ENCODE data around the gene SAMD9L.
"Not testable (repeated sequence)": the region's sequence is repeated elsewhere in the genome, so short reads cannot be mapped to it uniquely, and the experiment has no call there.

The SAMD9L gene

DNA sequence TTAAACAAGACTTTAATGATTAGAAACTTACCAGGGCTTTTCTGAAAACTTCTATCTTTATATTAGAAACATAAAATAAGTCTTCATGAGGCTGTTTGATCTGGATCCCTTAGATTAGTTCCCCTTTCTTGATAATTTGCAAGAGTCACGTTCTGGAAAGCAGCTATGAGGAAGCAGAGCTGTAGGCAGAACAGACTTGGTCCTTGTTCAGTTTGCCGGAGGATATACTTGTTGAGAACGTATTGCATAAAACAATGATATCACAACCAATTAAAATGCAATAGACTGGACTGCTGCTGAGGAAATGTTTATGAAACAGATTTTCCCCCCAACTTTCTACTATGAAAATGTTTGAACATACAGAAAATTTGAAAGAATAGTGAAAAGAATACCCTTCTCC, 2.8 kb downstream of the SAMD9L start:
- peak; percentile 3 for DNase-seq

DNA sequence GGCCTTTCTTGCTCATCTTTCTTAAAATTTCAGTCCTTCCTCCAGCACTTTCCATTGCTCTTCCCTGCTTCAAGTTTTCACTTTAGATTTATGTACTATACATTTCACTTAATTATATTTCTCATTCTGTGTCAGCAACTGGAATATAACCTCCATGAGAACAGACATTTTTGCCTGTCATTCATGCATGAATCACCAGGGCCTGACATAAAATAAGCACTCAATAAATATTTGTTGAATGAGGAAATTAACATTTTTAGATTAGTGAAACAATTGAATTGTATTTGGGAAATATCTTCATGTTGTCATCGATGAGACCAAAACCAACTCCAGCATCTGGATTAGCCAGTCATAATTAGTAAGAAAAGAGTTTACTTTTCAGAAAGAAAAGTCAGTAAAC, 6.1 kb downstream of the SAMD9L start:
- no peak for DNase-seq

DNA sequence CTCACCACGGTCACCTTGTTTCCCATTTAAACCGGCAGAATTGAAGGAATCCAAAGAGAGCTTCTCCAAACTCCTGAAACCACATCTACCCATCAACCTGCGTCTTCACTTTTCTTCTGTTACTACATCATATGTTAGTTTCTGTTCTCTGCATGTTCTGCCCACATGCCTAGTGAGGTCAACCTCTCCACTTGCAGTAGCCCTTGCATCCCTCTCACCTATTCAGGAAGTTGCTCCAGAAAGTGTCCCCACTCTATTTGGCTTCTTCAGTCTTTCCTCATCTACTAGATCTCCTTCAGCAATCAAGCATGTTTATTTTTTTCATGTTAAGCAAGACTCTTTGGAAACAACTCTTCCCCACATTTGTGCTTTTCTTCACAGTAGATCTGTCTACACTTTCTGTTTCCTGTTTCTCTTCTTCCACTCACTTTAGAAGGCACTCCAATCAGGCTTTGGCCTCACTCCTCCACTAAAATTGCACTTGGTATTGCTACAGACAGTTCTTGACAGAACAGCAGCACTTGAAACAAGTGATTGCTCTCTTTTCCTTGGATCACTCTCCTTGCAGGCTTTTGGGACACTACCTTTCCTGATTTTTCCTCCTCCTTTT, 7.5 kb downstream of the SAMD9L start:
- DNase-seq, result no peak

DNA sequence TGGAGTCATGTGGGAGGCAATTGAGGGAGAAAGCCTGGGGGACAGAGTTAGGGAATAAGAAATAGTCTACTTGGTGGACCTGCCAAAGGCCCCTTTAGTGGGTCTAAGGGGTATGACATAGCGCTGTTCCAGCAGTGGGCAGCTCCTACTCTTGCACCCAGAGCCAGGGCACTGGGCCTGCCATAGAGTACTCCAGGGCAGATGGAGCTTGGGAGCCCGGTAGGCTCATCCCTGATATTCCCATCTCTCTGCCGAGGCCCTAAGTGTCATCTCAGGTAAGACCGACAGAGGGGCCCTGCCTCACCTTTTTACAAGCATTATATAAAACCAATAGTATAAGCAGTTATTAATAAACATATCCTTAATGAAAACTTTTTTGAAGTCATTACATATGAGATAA, 9.6 kb downstream of the SAMD9L start:
- DNase-seq, result no peak

GRCh38 chr7:93133005-93133404, 15.2 kb downstream of the SAMD9L start:
- DNase-seq, result no peak

DNA sequence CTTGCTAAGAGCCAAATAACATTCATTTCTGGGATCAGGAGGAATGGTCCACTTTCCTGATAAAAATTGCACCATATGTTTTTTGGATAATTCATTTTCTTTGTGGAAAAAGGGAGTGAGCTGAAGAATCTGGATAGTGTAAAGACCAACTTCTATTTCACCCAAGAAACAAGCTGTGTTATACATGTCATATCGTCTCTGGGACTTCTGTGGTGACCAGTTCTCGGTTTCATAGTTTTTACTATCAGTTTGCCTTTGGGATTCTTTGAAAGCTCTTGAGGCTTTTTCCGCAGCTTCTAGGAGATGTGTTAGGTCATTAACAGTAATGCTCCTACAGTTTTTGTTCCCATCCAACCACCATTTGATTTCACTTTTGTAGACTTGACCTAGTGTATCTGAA, 16.0 kb downstream of the SAMD9L start:
- no peak for DNase-seq

DNA sequence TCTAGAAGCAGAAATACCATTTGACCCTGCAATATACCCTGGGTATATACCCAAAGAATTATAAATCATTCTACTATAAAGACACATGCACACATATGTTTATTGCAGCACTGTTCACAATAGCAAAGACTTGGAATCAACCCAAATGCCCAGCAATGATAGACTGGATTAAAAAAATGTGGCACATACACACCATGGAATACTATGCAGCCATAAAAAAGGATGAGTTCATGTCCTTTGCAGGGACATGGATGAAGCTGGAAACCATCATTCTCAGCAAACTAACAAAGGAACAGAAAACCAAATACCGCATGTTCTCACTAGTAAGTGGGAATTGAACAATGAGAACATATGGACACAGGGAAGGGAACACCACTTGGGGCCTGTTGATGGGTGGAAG, 21.2 kb downstream of the SAMD9L start:
- DNase-seq, result not testable (repeated sequence)

GRCh38 chr7:93123532-93123931, 24.7 kb downstream of the SAMD9L start:
- DNase-seq, result not testable (repeated sequence)

- no peak for DNase-seq
Observed at GRCh38 chr7:93120592-93121549, 27.3 kb downstream of the SAMD9L start.

GRCh38 chr7:93119191-93119905, 28.8 kb downstream of the SAMD9L start:
- DNase-seq, result no peak

- DNase-seq, result peak; percentile 71
Observed at GRCh38 chr7:93117852-93118530, 30.2 kb downstream of the SAMD9L start, which contains the start of gene SAMD9. Gene SAMD9, minus strand, starts transcription at chr7:93117979. Its CDS starts 11,882 bp downstream, at chr7:93106097.

- no peak for DNase-seq
Observed at GRCh38 chr7:93117327-93117726, 30.9 kb downstream of the SAMD9L start.

GRCh38 chr7:93115796-93116195, 32.4 kb downstream of the SAMD9L start:
- no peak for DNase-seq

- DNase-seq, result no peak
Observed at GRCh38 chr7:93108003-93108402, 40.2 kb downstream of the SAMD9L start.

DNA sequence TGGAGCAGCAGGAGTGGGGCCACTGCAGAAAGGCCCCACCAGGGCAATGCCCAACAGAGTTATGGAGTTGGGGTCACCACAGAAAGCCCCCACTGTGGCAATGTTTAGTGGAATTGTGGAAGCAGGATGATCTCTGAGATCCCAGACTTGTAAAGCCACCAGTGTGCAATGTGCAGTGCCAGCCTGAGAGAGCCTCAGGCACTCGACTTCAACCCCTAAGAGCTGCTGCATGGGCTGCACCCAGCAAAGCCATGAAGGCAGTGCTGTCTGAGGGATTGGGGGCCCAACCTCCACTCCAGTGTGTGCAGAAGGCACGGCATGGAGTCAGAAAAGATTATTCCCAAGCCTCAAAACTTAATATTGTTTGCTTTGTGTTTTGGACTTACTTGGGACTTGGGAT, 50.8 kb downstream of the SAMD9L start:
- DNase-seq, result no peak

GRCh38 chr7:93092757-93093370, 55.3 kb downstream of the SAMD9L start:
- DNase-seq, result no peak
